OCI-LY3 (cell line): ENCODE data around the gene TIAM2.

Source experiments
- EZH2phosphoT487 ChIP-seq: fragments of 200-600 bp; shearing (Covaris generic); IDR thresholded peaks from 2 replicates; pipeline ENCODE4 v1.6.1; 2018; ENCODE audit warnings: antibody characterized with exemption, mixed run types, low read depth
- TF ChIP-seq, protein P1 (sequence below): fragments of 200-600, 300-600 bp; sonication (generic); IDR thresholded peaks from 2 replicates; pipeline ENCODE4 v1.5.1; 2014; ENCODE audit warnings: antibody characterized with exemption, low read length, low read depth

DNA sequence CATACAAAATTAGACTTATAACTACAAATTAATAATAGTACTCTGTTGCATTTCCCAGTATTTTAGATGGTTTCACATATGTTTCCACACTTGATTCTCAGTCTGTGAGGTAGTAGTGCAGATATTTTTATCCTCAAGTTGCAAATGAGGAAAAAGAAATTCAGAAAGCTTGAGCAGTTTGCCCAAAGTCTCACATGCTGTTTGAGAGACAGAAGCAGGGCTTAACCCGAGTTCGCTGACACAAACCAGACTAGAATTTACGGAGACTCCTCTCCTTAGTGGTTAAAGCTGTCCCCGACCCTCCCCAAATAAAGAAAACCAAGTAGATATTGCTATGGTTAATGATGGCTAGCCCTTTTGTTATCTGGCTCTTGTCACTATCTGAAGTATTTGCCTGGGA is 126.2 kb downstream of the TIAM2 start:
- TF ChIP-seq, protein P1, sequence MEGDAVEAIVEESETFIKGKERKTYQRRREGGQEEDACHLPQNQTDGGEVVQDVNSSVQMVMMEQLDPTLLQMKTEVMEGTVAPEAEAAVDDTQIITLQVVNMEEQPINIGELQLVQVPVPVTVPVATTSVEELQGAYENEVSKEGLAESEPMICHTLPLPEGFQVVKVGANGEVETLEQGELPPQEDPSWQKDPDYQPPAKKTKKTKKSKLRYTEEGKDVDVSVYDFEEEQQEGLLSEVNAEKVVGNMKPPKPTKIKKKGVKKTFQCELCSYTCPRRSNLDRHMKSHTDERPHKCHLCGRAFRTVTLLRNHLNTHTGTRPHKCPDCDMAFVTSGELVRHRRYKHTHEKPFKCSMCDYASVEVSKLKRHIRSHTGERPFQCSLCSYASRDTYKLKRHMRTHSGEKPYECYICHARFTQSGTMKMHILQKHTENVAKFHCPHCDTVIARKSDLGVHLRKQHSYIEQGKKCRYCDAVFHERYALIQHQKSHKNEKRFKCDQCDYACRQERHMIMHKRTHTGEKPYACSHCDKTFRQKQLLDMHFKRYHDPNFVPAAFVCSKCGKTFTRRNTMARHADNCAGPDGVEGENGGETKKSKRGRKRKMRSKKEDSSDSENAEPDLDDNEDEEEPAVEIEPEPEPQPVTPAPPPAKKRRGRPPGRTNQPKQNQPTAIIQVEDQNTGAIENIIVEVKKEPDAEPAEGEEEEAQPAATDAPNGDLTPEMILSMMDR = no peak
- TF ChIP-seq EZH2phosphoT487 = no peak
